H9 (cell line): ENCODE measurements around the gene FAM180A. TPM values are rescaled to one million over a fixed set of nuclear protein-coding genes. Genes with fewer than 3 reads are reported as not detected.

ENCODE experiments used
- DNase-seq: peaks from one replicate; pipeline ENCODE4 v3.0.0-alpha.2; 2017
- H2AFZ ChIP-seq: one replicate; pipeline ENCODE4 v1.6.1; 2013; ENCODE audit warnings: mild to moderate bottlenecking, low read length, control low read depth, moderate library complexity
- H2AK5ac ChIP-seq: 2 replicates; pipeline ENCODE4 v1.6.1; 2013; ENCODE audit warnings: low read length, control low read depth, mixed read lengths; ENCODE audit not compliant: insufficient read length
- H2BK120ac ChIP-seq: one replicate; pipeline ENCODE4 v1.6.1; 2013; ENCODE audit warnings: low read depth, mild to moderate bottlenecking, low read length, control low read depth, inconsistent platforms; ENCODE audit not compliant: poor library complexity, severe bottlenecking
- H2BK12ac ChIP-seq: 2 replicates; pipeline ENCODE4 v1.6.1; 2013; ENCODE audit warnings: low read length, control low read depth, mixed read lengths, low read depth; ENCODE audit not compliant: insufficient read length
- H2BK15ac ChIP-seq: 2 replicates; pipeline ENCODE4 v1.6.1; 2013; ENCODE audit warnings: low read depth, low read length, control low read depth
- H2BK20ac ChIP-seq: one replicate; pipeline ENCODE4 v1.6.1; 2013; ENCODE audit warnings: low read depth, mild to moderate bottlenecking, low read length, control low read depth, inconsistent platforms; ENCODE audit not compliant: poor library complexity, severe bottlenecking
- H2BK5ac ChIP-seq: 2 replicates; pipeline ENCODE4 v1.6.1; 2013; ENCODE audit warnings: low read length, control low read depth, mixed read lengths; ENCODE audit not compliant: insufficient read length
- H3K14ac ChIP-seq: 2 replicates; pipeline ENCODE4 v1.6.1; 2013; ENCODE audit warnings: low read length, control low read depth; ENCODE audit not compliant: insufficient read depth
- H3K18ac ChIP-seq: 2 replicates; pipeline ENCODE4 v1.6.1; 2013; ENCODE audit warnings: low read depth, mild to moderate bottlenecking, mixed read lengths, low read length, control low read depth; ENCODE audit not compliant: insufficient read length
- H3K23ac ChIP-seq: 2 replicates; pipeline ENCODE4 v1.6.1; 2013; ENCODE audit warnings: low read length, control low read depth, mixed read lengths, low read depth; ENCODE audit not compliant: insufficient read length
- H3K23me2 ChIP-seq: 2 replicates; pipeline ENCODE4 v1.6.1; 2013; ENCODE audit warnings: low read depth, mild to moderate bottlenecking, mixed read lengths, low read length, control low read depth; ENCODE audit not compliant: insufficient read length, poor library complexity, severe bottlenecking
- H3K27ac ChIP-seq: 2 replicates; pipeline ENCODE4 v1.5.1; 2013; ENCODE audit warnings: low read length, control low read depth, mixed read lengths, low read depth; ENCODE audit not compliant: insufficient read length
- H3K27me3 ChIP-seq: 2 replicates; pipeline ENCODE4 v1.6.1; 2013; ENCODE audit warnings: low read length, control low read depth, inconsistent platforms; ENCODE audit not compliant: insufficient read depth
- H3K4ac ChIP-seq: 2 replicates; pipeline ENCODE4 v1.6.1; 2013; ENCODE audit warnings: low read depth, mild to moderate bottlenecking, control low read depth, inconsistent platforms, low read length, moderate library complexity
- H3K4me1 ChIP-seq: 2 replicates; pipeline ENCODE4 v1.6.1; 2013; ENCODE audit warnings: low read length, control low read depth, inconsistent platforms; ENCODE audit not compliant: insufficient read depth
- H3K4me2 ChIP-seq: 2 replicates; pipeline ENCODE4 v1.6.1; 2013; ENCODE audit warnings: low read length, control low read depth, mixed read lengths; ENCODE audit not compliant: insufficient read length, insufficient read depth
- H3K56ac ChIP-seq: 2 replicates; pipeline ENCODE4 v1.6.1; 2013; ENCODE audit warnings: low read depth, mild to moderate bottlenecking, mixed read lengths, low read length, control low read depth; ENCODE audit not compliant: insufficient read length
- H3K79me1 ChIP-seq: 2 replicates; pipeline ENCODE4 v1.6.1; 2013; ENCODE audit warnings: low read depth, mild to moderate bottlenecking, moderate library complexity, low read length, control low read depth, inconsistent platforms; ENCODE audit not compliant: insufficient read depth, poor library complexity, severe bottlenecking
- H3K79me2 ChIP-seq: 2 replicates; pipeline ENCODE4 v1.6.1; 2013; ENCODE audit warnings: low read length, control low read depth, inconsistent platforms; ENCODE audit not compliant: insufficient read depth
- H3K9ac ChIP-seq: 2 replicates; pipeline ENCODE4 v1.6.1; 2013; ENCODE audit warnings: low read length, control low read depth, mixed read lengths; ENCODE audit not compliant: insufficient read length; ENCODE audit errors: extremely low read depth
- H3K9me3 ChIP-seq: one replicate; pipeline ENCODE4 v1.6.1; 2013; ENCODE audit warnings: low read depth, low read length, inconsistent platforms; ENCODE audit not compliant: control insufficient read depth
- H3T11ph ChIP-seq: one replicate; pipeline ENCODE4 v1.6.1; 2013; ENCODE audit warnings: mild to moderate bottlenecking, low read length, control low read depth, inconsistent platforms
- H4K20me1 ChIP-seq: one replicate; pipeline ENCODE4 v1.6.1; 2013; ENCODE audit not compliant: control insufficient read depth, insufficient read length, insufficient read depth
- H4K5ac ChIP-seq: 2 replicates; pipeline ENCODE4 v1.6.1; 2013; ENCODE audit warnings: low read depth, mild to moderate bottlenecking, mixed read lengths, low read length, control low read depth; ENCODE audit not compliant: insufficient read length
- H4K8ac ChIP-seq: replicated peaks from 2 replicates; pipeline ENCODE4 v1.6.1; 2013; ENCODE audit warnings: low read length, control low read depth, mixed read lengths, low read depth; ENCODE audit not compliant: insufficient read length
- H4K91ac ChIP-seq: 2 replicates; pipeline ENCODE4 v1.6.1; 2013; ENCODE audit warnings: low read depth, mild to moderate bottlenecking, moderate library complexity, mixed read lengths, low read length, control low read depth; ENCODE audit not compliant: insufficient read length
- H3K27ac Mint-ChIP-seq, 3 experiments: 2 replicates in 2 of 3; 3 replicates in 1 of 3; pipeline ENCODE4 v1.8.0; 2020 to 2021; ENCODE audit warnings: mixed read lengths in 3 of 3, mild to moderate bottlenecking in 1 of 3, moderate library complexity in 1 of 3
- H3K27me3 Mint-ChIP-seq: 2 replicates; pipeline ENCODE4 v1.8.0; 2021; ENCODE audit warnings: low read depth, mild to moderate bottlenecking, moderate library complexity, mixed read lengths
- H3K36me3 Mint-ChIP-seq, 3 experiments: 2 replicates in 2 of 3; 3 replicates in 1 of 3; pipeline ENCODE4 v1.8.0; 2020 to 2021; ENCODE audit warnings: low read depth in 3 of 3, mixed read lengths in 3 of 3; ENCODE audit not compliant: insufficient read depth in 1 of 3
- H3K4me1 Mint-ChIP-seq, 2 experiments: 2 replicates each; pipeline ENCODE4 v1.8.0; 2020; ENCODE audit warnings: mixed read lengths in 2 of 2
- H3K4me3 Mint-ChIP-seq, 2 experiments: 2 replicates in 1 of 2; 3 replicates in 1 of 2; pipeline ENCODE4 v1.8.0; 2020 to 2021; ENCODE audit warnings: mild to moderate bottlenecking in 2 of 2, mixed read lengths in 2 of 2, moderate library complexity in 1 of 2
- H3K9me3 Mint-ChIP-seq, 2 experiments: 2 replicates in 1 of 2; 3 replicates in 1 of 2; pipeline ENCODE4 v1.8.0; 2020; ENCODE audit warnings: mild to moderate bottlenecking in 2 of 2, mixed read lengths in 2 of 2, moderate library complexity in 1 of 2
- WGBS: extraction: QIAGEN DNeasy Blood & Tissue Kit; methylation state at CpG from one replicate; pipeline ENCODE4 v1.1.7; 2013; ENCODE audit warnings: missing lambda C conversion rate, low lambda C conversion rate, mixed read lengths; ENCODE audit not compliant: insufficient read length; ENCODE audit errors: extremely low coverage; 5-methylcytosine and 5-hydroxymethylcytosine counted together
- total RNA-seq: library from RNA; stranded (reverse); gene quantifications from 2 replicates; pipeline ENCODE4 v1.2.1, GENCODE V29; 2021
- TF ChIP-seq, protein P1 (sequence below): fragments of 200-600 bp; sonication (generic); conservative IDR thresholded peaks from 3 replicates; pipeline ENCODE4 v1.8.0; 2021; ENCODE audit warnings: antibody characterized with exemption, mild to moderate bottlenecking

FAM180A gene
- total RNA-seq, 1 experiment from 2014 or later: not detected

DNA sequence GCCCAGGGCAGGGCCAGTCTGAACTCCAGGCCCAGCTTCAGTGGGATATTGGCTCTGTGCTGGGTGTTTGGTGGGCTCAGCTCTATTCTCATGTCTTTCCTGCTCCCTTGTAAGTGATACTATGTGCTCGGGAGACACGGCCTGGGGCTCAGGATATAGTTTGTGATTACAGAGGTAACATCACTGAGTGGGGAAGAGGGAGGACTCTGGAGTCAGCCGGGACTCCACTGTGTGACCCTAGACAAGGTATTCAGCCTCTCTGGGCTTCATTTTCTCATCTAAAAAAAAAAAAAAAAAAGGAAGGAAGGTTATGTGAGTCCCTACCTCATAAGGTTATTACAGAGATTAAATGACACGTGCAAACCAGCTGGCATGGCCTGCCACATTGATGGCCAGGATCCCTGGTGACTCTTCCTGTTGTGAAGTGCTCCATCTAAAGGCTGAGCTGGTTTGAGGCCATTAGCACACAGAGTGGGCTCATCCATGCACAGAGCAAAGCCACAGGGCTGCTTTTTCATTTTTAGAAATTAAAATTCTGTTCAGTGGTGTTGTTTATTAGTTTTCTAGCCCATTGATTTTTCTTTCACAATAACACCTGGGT, 36.3 kb downstream of the FAM180A start:
- Histone ChIP-seq H4K8ac (no peak overlapping the region), H2BK5ac (no peak overlapping the region), H2BK20ac (no peak overlapping the region), H3K27me3 (no peaks in the 10 kb centered on the region), H3K9me3 (no peaks in the 10 kb centered on the region), H3T11ph (no peak overlapping the region), H2BK12ac (no peak overlapping the region), H3K4ac (no peak overlapping the region), H3K56ac (no peak overlapping the region), H4K5ac (no peak overlapping the region), H3K79me2 (no peaks in the 10 kb centered on the region), H2AFZ (no peak overlapping the region), H3K23me2 (no peaks in the 10 kb centered on the region), H3K27ac (no peak overlapping the region), H3K23ac (no peak overlapping the region), H3K4me2 (no peak overlapping the region), H2BK120ac (no peak overlapping the region), H4K91ac (no peak overlapping the region), H3K14ac (no peak overlapping the region), H4K20me1 (no peaks in the 10 kb centered on the region), H3K79me1 (no peaks in the 10 kb centered on the region), H3K9ac (no peak overlapping the region), H3K4me1 (no peaks in the 10 kb centered on the region; the same call in 1 of the 2 replicates), H2AK5ac (no peak overlapping the region), H3K18ac (no peak overlapping the region), H2BK15ac (no peak overlapping the region)
- WGBS: no CpG with 5 or more reads among the region's 4 CpGs
- Mint-ChIP-seq H3K27ac (peak overlapping the region in 1 of 3 experiments; percentile 89; a peak in 1 of 7 replicates), H3K36me3 (no peaks in the 10 kb centered on the region), H3K4me3 (no peak overlapping the region), H3K9me3 (no peaks in the 10 kb centered on the region), H3K4me1 (peaks cover 7 to 13% of the 10 kb centered on the region in 2 experiments; a peak in 3 of 4 replicates), H3K27me3 (no peaks in the 10 kb centered on the region; the same call in 1 of the 2 replicates)
- TF ChIP-seq, protein P1, sequence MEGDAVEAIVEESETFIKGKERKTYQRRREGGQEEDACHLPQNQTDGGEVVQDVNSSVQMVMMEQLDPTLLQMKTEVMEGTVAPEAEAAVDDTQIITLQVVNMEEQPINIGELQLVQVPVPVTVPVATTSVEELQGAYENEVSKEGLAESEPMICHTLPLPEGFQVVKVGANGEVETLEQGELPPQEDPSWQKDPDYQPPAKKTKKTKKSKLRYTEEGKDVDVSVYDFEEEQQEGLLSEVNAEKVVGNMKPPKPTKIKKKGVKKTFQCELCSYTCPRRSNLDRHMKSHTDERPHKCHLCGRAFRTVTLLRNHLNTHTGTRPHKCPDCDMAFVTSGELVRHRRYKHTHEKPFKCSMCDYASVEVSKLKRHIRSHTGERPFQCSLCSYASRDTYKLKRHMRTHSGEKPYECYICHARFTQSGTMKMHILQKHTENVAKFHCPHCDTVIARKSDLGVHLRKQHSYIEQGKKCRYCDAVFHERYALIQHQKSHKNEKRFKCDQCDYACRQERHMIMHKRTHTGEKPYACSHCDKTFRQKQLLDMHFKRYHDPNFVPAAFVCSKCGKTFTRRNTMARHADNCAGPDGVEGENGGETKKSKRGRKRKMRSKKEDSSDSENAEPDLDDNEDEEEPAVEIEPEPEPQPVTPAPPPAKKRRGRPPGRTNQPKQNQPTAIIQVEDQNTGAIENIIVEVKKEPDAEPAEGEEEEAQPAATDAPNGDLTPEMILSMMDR: no peak
- DNase-seq: no peak
